ENCODE results near the gene PNCK. TPM values are rescaled to one million over a fixed set of nuclear protein-coding genes. Genes with fewer than 3 reads are reported as not detected.

Gene PNCK
- polyA plus RNA-seq, 3 donors, result not detected

- peaks cover 4 to 15% (median 8%) of the 10 kb centered on the region in 3 donors for H3K27me3 Mint-ChIP-seq (ENCODE audit: low read depth in 3 of 3)
- Histone ChIP-seq H3K9me3 (replicated peaks in 1 of 2; ENCODE audit: control insufficient read depth in 1 of 2, insufficient read depth in 1 of 2, low read length in 2 of 2) (peaks cover 0 to 14% of the 10 kb centered on the region in 2 donors), H3K4me2 (replicated peaks; ENCODE audit: extremely low read depth, low read length, poor library complexity, severe bottlenecking) (no peak overlapping the region), H3K4me3 (replicated peaks in 1 of 3; ENCODE audit: low read depth in 2 of 3, low read length in 3 of 3) (no peak overlapping the region), H3K79me2 (ENCODE audit: insufficient read depth, low read length) (no peaks in the 10 kb centered on the region), H3K9ac (ENCODE audit: insufficient read depth, low read length, poor library complexity, severe bottlenecking) (no peak overlapping the region), H2AFZ (ENCODE audit: insufficient read depth, low read depth, low read length, poor library complexity, severe bottlenecking) (no peak overlapping the region), H3K27ac (ENCODE audit: low read depth in 1 of 2, low read length in 2 of 2) (no peak overlapping the region), H3K36me3 (replicated peaks in 1 of 2; ENCODE audit: control insufficient read depth in 1 of 2, insufficient read depth in 2 of 2, low read length in 2 of 2) (no peaks in the 10 kb centered on the region), H3K4me1 (ENCODE audit: control insufficient read depth in 1 of 2, insufficient read depth in 2 of 2, low read length in 2 of 2) (no peaks in the 10 kb centered on the region), H3K27me3 (ENCODE audit: control insufficient read depth in 2 of 2, insufficient read depth in 2 of 2, low read length in 2 of 2) (no peaks in the 10 kb centered on the region), H4K20me1 (ENCODE audit: insufficient read depth, low read length) (no peaks in the 10 kb centered on the region)
- H3K4me1 Mint-ChIP-seq, result no peaks in the 10 kb centered on the region
- no peak overlapping the region for H3K4me3 Mint-ChIP-seq
- H3K9me3 Mint-ChIP-seq, result peaks cover 0 to 20% (median 8%) of the 10 kb centered on the region in 7 donors
- H3K27ac Mint-ChIP-seq, result no peak overlapping the region
- no peaks in the 10 kb centered on the region for H3K36me3 Mint-ChIP-seq
- WGBS (ENCODE audit: insufficient coverage), result 95% methylated on average over 10 of the region's 15 CpGs
- intact Hi-C loops (cut with micrococcal nuclease), result no loop called here
- no peak for TF ChIP-seq CTCF (IDR thresholded peaks at IDR 0.05)
- no peak for DNase-seq
Observed at GRCh38 chrX:153634832-153635231, 38.8 kb downstream of the PNCK start.

- WGBS (ENCODE audit: insufficient coverage), result 90% methylated on average over 2 of the region's 9 CpGs
- Mint-ChIP-seq H3K4me3 (no peak overlapping the region), H3K27ac (no peak overlapping the region), H3K4me1 (no peaks in the 10 kb centered on the region), H3K9me3 (peaks cover 0 to 21% (median 8%) of the 10 kb centered on the region in 7 donors), H3K27me3 (ENCODE audit: low read depth in 3 of 3) (peaks cover 2 to 13% (median 9%) of the 10 kb centered on the region in 3 donors), H3K36me3 (no peaks in the 10 kb centered on the region)
- Histone ChIP-seq H3K27ac (ENCODE audit: low read depth in 1 of 2, low read length in 2 of 2) (no peak overlapping the region), H3K4me2 (replicated peaks; ENCODE audit: extremely low read depth, low read length, poor library complexity, severe bottlenecking) (no peak overlapping the region), H2AFZ (ENCODE audit: insufficient read depth, low read depth, low read length, poor library complexity, severe bottlenecking) (no peak overlapping the region), H4K20me1 (ENCODE audit: insufficient read depth, low read length) (no peaks in the 10 kb centered on the region), H3K4me3 (replicated peaks in 1 of 3; ENCODE audit: low read depth in 2 of 3, low read length in 3 of 3) (no peak overlapping the region), H3K9me3 (replicated peaks in 1 of 2; ENCODE audit: control insufficient read depth in 1 of 2, insufficient read depth in 1 of 2, low read length in 2 of 2) (peaks cover 0 to 14% of the 10 kb centered on the region in 2 donors), H3K79me2 (ENCODE audit: insufficient read depth, low read length) (no peaks in the 10 kb centered on the region), H3K4me1 (ENCODE audit: control insufficient read depth in 1 of 2, insufficient read depth in 2 of 2, low read length in 2 of 2) (no peaks in the 10 kb centered on the region), H3K27me3 (ENCODE audit: control insufficient read depth in 2 of 2, insufficient read depth in 2 of 2, low read length in 2 of 2) (no peaks in the 10 kb centered on the region), H3K36me3 (replicated peaks in 1 of 2; ENCODE audit: control insufficient read depth in 1 of 2, insufficient read depth in 2 of 2, low read length in 2 of 2) (no peaks in the 10 kb centered on the region), H3K9ac (ENCODE audit: insufficient read depth, low read length, poor library complexity, severe bottlenecking) (no peak overlapping the region)
- DNase-seq, result no peak
- intact Hi-C loops (cut with micrococcal nuclease), result no loop called here
- TF ChIP-seq CTCF (IDR thresholded peaks at IDR 0.05), result no peak
Observed at GRCh38 chrX:153634236-153634635, 39.4 kb downstream of the PNCK start.
